Heart left ventricle (tissue), 16 donors: Measurements from ENCODE around the gene ZNF446. TPM values are rescaled to one million over a fixed set of nuclear protein-coding genes. Genes with fewer than 3 reads are reported as not detected.

Experiments used
- ATAC-seq, 4 donors: fragments of 200-7000 bp; cut with Tn5 transposase; one replicate each; pipeline ENCODE4 v1.9.1; 2020 to 2022; ENCODE audit warnings: moderate library complexity in 4 of 4, mild to moderate bottlenecking in 3 of 4, moderate number of reproducible peaks in 1 of 4
- DNase-seq, 5 donors: peaks; one replicate each; pipeline ENCODE4 v3.0.0-alpha.2; 2020
- H3K27ac ChIP-seq, 12 donors: fragments of 200-600 bp; sonication (generic) in 4 of 12; one replicate each; pipeline versions ENCODE4 v1.5.0 to v1.8.0; 2016 to 2022; ENCODE audit warnings: mild to moderate bottlenecking in 2 of 12
- H3K27me3 ChIP-seq, 9 donors: fragments of 200-600 bp; sonication (generic) in 2 of 9; one replicate each; pipeline versions ENCODE4 v1.5.1 to v1.8.0; 2016 to 2022; ENCODE audit warnings: mild to moderate bottlenecking in 3 of 9
- H3K36me3 ChIP-seq, 9 donors: fragments of 200-600 bp; sonication (generic) in 2 of 9; one replicate each; pipeline versions ENCODE4 v1.5.0 to v1.8.0; 2018 to 2022; ENCODE audit warnings: mild to moderate bottlenecking in 2 of 9
- H3K4me1 ChIP-seq, 12 donors: fragments of 200-600 bp; sonication (generic) in 4 of 12; one replicate each; pipeline versions ENCODE4 v1.5.0 to v1.8.0; 2016 to 2022; ENCODE audit warnings: mild to moderate bottlenecking in 3 of 12
- H3K4me3 ChIP-seq, 12 donors: fragments of 200-600 bp; sonication (generic) in 4 of 12; one replicate each; pipeline versions ENCODE4 v1.5.0 to v1.8.0; 2017 to 2022; ENCODE audit warnings: mild to moderate bottlenecking in 9 of 12, moderate library complexity in 4 of 12
- H3K9me3 ChIP-seq, 12 donors: fragments of 200-600 bp; sonication (generic) in 4 of 12; one replicate each; pipeline versions ENCODE4 v1.5.0 to v1.8.0; 2016 to 2022; ENCODE audit warnings: mild to moderate bottlenecking in 1 of 12
- POLR2A ChIP-seq, 2 donors: fragments of 450-650 bp; IDR thresholded peaks; one replicate each; pipeline ENCODE4 v1.6.1; 2017; ENCODE audit warnings: antibody characterized with exemption in 2 of 2, mild to moderate bottlenecking in 2 of 2, moderate library complexity in 2 of 2
- WGBS, 4 donors: extraction: QIAGEN DNeasy Blood & Tissue Kit in 2 of 4; methylation state at CpG; one replicate each; pipeline versions ENCODE4 v1.1.5 to v1.1.7; 2013 to 2018; 5-methylcytosine and 5-hydroxymethylcytosine counted together
- intact Hi-C, 10 donors: fragments of 100-400 bp; cut with DNase I; formaldehyde crosslinking; loops; one replicate each; pipeline versions ENCODE4 v1.11.1 to v1.14.2; 2022
- long read RNA-seq, 3 donors: library from polyadenylated mRNA; unstranded; transcript quantifications; one replicate each; pipeline ENCODE4 v2.0.0, GENCODE V29; 2020 to 2021
- polyA plus RNA-seq, 2 donors: library from polyadenylated mRNA; stranded (reverse); fragments of 200-250 nt; gene quantifications; one replicate each; pipeline ENCODE4 v1.2.3, GENCODE V29; 2013
- total RNA-seq, 9 donors: library from RNA; depleted of rRNA in 2 of 9; stranded (reverse); fragments of >200 nt in 2 of 9; fragmentation: NEBNext Ultra II Directional in 3 of 9; extraction: Animal tissue kit (Norgen Biotek cat#: 25700) in 3 of 9; gene quantifications; one replicate each; pipeline versions ENCODE4 v1.1.0 to v1.2.4, GENCODE V29; 2016 to 2023
- TF ChIP-seq, protein P1 (sequence below), 12 donors: fragments of 200-600 bp; sonication (generic) in 4 of 12; IDR thresholded peaks; one replicate each; pipeline versions ENCODE4 v1.5.0 to v1.8.0; 2018 to 2022; ENCODE audit warnings: antibody characterized with exemption in 12 of 12, mild to moderate bottlenecking in 5 of 12
- donor health status: ischemic (EF 13 %, LVEDD 7.1; RV severe dilation, severe dysfunction).
- donor health status: healthy with polysubstance abuse.
- donor health status: DM: no; HTN: yes; CAD: no.
- donor health status: DM: no; HTN: no; CAD: no.
- donor health status: ischemic (EF 25% LVEDD 6.9; RV normal size, moderate dysfunction).
- donor health status: ischemic (EF 25% LVEDD 5.7; RV mildly dilated, moderate dysfunction).
- donor health status: healthy.
- donor health status: DM: yes; HTN: yes; CAD: no.
- donor health status: ischemic (EF 35%, LVEDD 5.7; RV mildly dilated, moderate dysfunction).
- donor health status: nonischemic (EF 11% LVEDD 7.7; RV severe dilation, severe dysfunction).
- donor health status: DM: yes; HTN: yes; CAD: no.
- donor health status: PGD.
- donor health status: ischemic (EF 29% LVEDD 5.4; RV normal size, mild dysfunction).
- donor health status: nonischemic (EF 23%, LVEDD 6.1; RV moderate dilation, normal function).

Gene ZNF446
- total RNA-seq (1 to 10 TPM; 4.3 to 9.3 (median 6.0) TPM), polyA plus RNA-seq (1 to 10 TPM; 6.7 to 7.0 TPM)
- long read RNA-seq, donor 1, partial matches to known transcripts = 7 of 21 reads
- long read RNA-seq, donor 1, other reads (novel, unspliced or antisense) = 11 of 21 reads
- long read RNA-seq, donor 2, transcript ZNF446-203 (7 exons, 2,238 nt) = major isoform, 5 of 46 reads
- long read RNA-seq, donor 2, partial matches to known transcripts = 17 of 46 reads
- long read RNA-seq, donor 2, other reads (novel, unspliced or antisense) = 24 of 46 reads
- long read RNA-seq, donor 3, partial matches to known transcripts = 2 of 17 reads
- long read RNA-seq, donor 3, other reads (novel, unspliced or antisense) = 12 of 17 reads

DNA sequence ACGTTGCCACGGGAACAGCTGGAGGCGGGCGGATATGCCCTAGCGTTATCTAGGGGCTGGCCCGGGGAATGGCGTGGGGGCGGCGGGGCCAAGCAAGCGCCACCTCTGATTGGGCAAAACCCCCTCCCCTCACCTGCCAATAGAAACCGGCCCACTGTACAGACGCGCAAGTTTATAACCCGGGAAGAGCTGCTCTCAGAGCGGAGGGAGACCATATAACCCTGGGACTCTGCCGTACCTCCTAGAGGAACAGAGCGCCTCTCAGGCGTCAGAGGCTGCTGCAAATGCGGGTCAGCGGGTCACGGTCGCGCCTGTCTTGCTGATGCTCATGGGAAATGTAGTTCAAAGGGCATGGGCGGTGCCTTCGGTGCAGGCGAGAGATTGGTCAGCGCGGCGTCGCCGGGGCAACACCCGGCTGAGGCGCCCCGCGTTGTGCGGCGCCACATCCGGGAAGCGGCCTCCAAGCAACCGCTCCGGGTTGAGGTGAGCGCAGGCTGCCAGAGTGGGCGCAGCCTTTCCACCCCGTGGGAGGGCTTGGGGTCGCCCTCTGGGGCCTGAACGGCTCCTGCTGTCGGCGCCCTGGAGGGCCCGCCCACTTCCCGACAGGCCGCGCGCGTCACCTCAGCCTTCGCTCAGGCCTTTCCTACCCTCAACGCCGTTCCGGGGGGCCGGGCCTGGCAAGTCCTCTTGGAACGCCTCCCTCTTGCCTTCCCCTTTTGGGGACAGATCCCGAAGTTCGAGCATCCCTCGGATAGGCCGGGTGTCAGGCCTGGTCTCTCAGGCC is at the start of gene ZNF446:
ZNF446 (plus strand) TSS at position 639 of the 784 bp plus-strand sequence. CDS start 867 bp downstream, outside the sequence.
- intact Hi-C loops = loop anchor here in 2 of 10 donors (1.0 kb wide), 1 partner anchor 23 kb away; no protein-coding TSS in a partner anchor
- H3K27ac ChIP-seq = peak within 1 kb of the TSS; percentile 65 to 93 (median 90)
- peaks cover 0 to 25% (median 14%) of the 10 kb centered on the region in 12 donors for H3K4me1 ChIP-seq
- peak; percentile 93 to 95 (median 94) for ATAC-seq
- no peaks in the 10 kb centered on the region for H3K27me3 ChIP-seq
- H3K36me3 ChIP-seq = peaks cover 0 to 43% (median 33%) of the 10 kb centered on the region in 9 donors
- peak in 1 of 2 donors; percentile 59 for TF ChIP-seq POLR2A (IDR thresholded peaks at IDR 0.05)
- TF ChIP-seq, protein P1, sequence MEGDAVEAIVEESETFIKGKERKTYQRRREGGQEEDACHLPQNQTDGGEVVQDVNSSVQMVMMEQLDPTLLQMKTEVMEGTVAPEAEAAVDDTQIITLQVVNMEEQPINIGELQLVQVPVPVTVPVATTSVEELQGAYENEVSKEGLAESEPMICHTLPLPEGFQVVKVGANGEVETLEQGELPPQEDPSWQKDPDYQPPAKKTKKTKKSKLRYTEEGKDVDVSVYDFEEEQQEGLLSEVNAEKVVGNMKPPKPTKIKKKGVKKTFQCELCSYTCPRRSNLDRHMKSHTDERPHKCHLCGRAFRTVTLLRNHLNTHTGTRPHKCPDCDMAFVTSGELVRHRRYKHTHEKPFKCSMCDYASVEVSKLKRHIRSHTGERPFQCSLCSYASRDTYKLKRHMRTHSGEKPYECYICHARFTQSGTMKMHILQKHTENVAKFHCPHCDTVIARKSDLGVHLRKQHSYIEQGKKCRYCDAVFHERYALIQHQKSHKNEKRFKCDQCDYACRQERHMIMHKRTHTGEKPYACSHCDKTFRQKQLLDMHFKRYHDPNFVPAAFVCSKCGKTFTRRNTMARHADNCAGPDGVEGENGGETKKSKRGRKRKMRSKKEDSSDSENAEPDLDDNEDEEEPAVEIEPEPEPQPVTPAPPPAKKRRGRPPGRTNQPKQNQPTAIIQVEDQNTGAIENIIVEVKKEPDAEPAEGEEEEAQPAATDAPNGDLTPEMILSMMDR (IDR thresholded peaks at IDR 0.05) = peak in 2 of 12 donors; percentile 6 to 15
- peak; percentile 96 to 98 (median 97) for DNase-seq
- WGBS, 4 donors = 0 to 1% (median 0%) methylated on average over 33 to 64 of the region's 64 CpGs
- peak within 1 kb of the TSS; percentile 36 to 87 (median 72) for H3K4me3 ChIP-seq
- H3K9me3 ChIP-seq = no peaks in the 10 kb centered on the region

DNA sequence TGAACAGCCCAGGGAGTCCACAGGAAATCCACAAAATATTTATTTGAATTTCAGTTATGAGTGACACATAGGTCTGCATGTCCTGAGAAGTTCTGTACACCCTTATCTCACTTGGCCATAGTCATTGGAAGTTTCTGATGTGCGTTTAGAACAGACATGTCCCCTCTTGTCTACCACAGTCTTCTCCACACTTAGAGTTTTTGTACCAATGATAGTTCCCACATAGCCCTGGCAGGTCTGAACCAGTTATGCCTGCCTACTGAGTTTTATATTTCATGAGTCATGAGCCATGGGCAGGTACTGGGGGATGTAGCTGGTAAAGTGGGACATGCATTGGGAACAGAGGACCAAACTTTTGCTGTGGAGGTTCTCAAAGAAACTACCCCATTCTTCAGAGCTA is 47.5 kb upstream of the ZNF446 start:
- ATAC-seq (no peak), DNase-seq (no peak)
- Histone ChIP-seq H3K4me3 (no peak overlapping the region), H3K9me3 (peaks cover 4 to 80% (median 57%) of the 10 kb centered on the region in 12 donors), H3K27me3 (no peaks in the 10 kb centered on the region), H3K27ac (no peak overlapping the region), H3K36me3 (peaks cover 0 to 21% (median 5%) of the 10 kb centered on the region in 9 donors), H3K4me1 (no peaks in the 10 kb centered on the region)
- WGBS, 4 donors = 63 to 83% (median 74%) methylated on average over 1 of the region's 1 CpG
- TF ChIP-seq POLR2A (IDR thresholded peaks at IDR 0.05) = no peak
- TF ChIP-seq, protein P1 (IDR thresholded peaks at IDR 0.05) = no peak
- intact Hi-C loops = no loop called here

DNA sequence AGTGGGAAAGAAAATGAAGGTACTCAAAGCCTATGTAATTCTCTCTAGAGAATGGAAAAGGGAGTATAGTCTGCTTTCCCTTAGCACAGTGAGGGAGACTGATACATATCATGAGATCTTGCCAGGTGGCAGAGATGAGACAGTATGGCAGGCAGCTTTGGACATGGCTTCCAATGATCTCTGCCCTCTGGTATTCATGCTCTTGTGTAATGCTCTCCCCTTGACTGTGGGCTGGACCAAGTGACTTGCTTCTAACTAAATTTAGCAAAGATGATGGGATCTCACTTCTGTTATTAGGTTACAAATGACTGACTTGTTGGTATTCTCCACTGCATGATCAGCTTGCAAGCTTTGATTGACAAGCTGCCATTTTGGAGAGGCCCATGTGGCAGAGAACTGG is 46.4 kb upstream of the ZNF446 start:
- ATAC-seq (peak in 1 of 4 donors; percentile 24), DNase-seq (no peak)
- Histone ChIP-seq H3K9me3 (peaks cover 12 to 91% (median 69%) of the 10 kb centered on the region in 12 donors), H3K36me3 (peaks cover 11 to 32% (median 16%) of the 10 kb centered on the region in 9 donors), H3K27ac (no peak overlapping the region), H3K27me3 (no peaks in the 10 kb centered on the region), H3K4me3 (no peak overlapping the region), H3K4me1 (no peaks in the 10 kb centered on the region)
- TF ChIP-seq, protein P1 (IDR thresholded peaks at IDR 0.05) = no peak
- TF ChIP-seq POLR2A (IDR thresholded peaks at IDR 0.05) = no peak
- intact Hi-C loops = no loop called here

DNA sequence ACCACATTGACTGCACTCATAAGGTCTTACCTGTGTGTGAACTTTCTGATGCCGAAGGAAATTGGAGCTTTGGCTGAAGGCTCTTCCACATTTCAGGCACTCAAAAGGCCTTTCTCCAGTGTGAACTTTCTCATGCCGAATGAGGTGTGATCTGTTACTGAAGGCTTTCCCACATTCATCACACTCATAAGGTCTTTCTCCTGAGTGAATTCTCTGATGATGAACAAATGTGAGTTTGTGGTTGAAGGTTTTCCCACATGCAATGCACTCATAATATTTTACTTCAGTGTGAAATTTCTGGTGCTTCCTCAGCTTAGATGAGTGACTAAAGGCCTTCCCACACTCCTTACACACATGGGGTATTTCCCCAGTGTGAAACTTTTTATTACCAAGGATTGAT is 41.9 kb upstream of the ZNF446 start:
- Histone ChIP-seq H3K4me3 (no peak overlapping the region), H3K36me3 (peaks cover 15 to 64% (median 41%) of the 10 kb centered on the region in 9 donors)
- TF ChIP-seq POLR2A (IDR thresholded peaks at IDR 0.05) = no peak
- TF ChIP-seq, protein P1 (IDR thresholded peaks at IDR 0.05) = no peak

More for the DNA sequence above, 41.9 kb upstream of the ZNF446 start:
- Histone ChIP-seq H3K9me3 (peaks cover 18 to 98% (median 89%) of the 10 kb centered on the region in 12 donors), H3K4me1 (peaks cover 0 to 6% (median 5%) of the 10 kb centered on the region in 12 donors), H3K27ac (no peak overlapping the region), H3K27me3 (no peaks in the 10 kb centered on the region)
- intact Hi-C loops = no loop called here
- WGBS, 4 donors = 93 to 100% (median 99%) methylated on average over 2 of the region's 2 CpGs
- ATAC-seq (no peak), DNase-seq (no peak)
